Hematopoietic multipotent progenitor cell (in vitro differentiated cells): ENCODE results near the gene ZNF813. TPM values are rescaled to one million over a fixed set of nuclear protein-coding genes. Genes with fewer than 3 reads are reported as not detected.

Source experiments
- total RNA-seq: library from RNA; depleted of rRNA; stranded (reverse); fragments of >200 nt; gene quantifications from one replicate; pipeline ENCODE4 v1.2.3, GENCODE V29; 2012

The ZNF813 gene
- total RNA-seq, 1 donor: 2.2 TPM

Other genes with a start within 250 kb of the ZNF813 start
- gene ZNF677, start 212.9 kb upstream of the ZNF813 start, total RNA-seq: 11.3 TPM
- gene VN1R2, start 209.4 kb upstream of the ZNF813 start, total RNA-seq: under 0.01 TPM
- not detected for gene VN1R4, start 200.0 kb upstream of the ZNF813 start, total RNA-seq
- 3.5 TPM for gene ZNF845, start 134.0 kb upstream of the ZNF813 start, total RNA-seq
- 8.6 TPM for gene ZNF525, start 102.0 kb upstream of the ZNF813 start, total RNA-seq
- 10.2 TPM for gene ZNF765, start 72.6 kb upstream of the ZNF813 start, total RNA-seq
- gene ZNF761, start 35.7 kb upstream of the ZNF813 start, total RNA-seq: 8.6 TPM
- gene ZNF331, start 70.4 kb downstream of the ZNF813 start, total RNA-seq: 12.4 TPM
- gene DPRX, start 164.3 kb downstream of the ZNF813 start, total RNA-seq: not detected